Activated CD8-positive, alpha-beta memory T cell treated with anti-CD3 and anti-CD28 coated beads for 36 hours (primary cell): ENCODE data around the gene KRT84. TPM values are rescaled to one million over a fixed set of nuclear protein-coding genes. Genes with fewer than 3 reads are reported as not detected.
"Not testable (repeated sequence)": the region's sequence is repeated elsewhere in the genome, so short reads cannot be mapped to it uniquely, and the experiment has no call there.

Source experiments
- CTCF ChIA-PET: fragments of 350-600 bp; sonication (Branson Sonifier 250); formaldehyde crosslinking; loops from one replicate; lab custom pipeline; 2021; ENCODE audit warnings: antibody characterized with exemption; lab: Charles Lee
- POLR2A ChIA-PET: fragments of 350-600 bp; sonication (Branson Sonifier 250); formaldehyde crosslinking; loops from one replicate; lab custom pipeline; 2021; ENCODE audit warnings: antibody characterized with exemption; lab: Charles Lee
- total RNA-seq, 2 experiments: library from RNA; stranded (reverse); gene quantifications; one replicate each; pipeline ENCODE4 v1.2.3, GENCODE V29; 2021

KRT84 gene
- total RNA-seq, 2 experiments from 2014 or later, result not detected

DNA sequence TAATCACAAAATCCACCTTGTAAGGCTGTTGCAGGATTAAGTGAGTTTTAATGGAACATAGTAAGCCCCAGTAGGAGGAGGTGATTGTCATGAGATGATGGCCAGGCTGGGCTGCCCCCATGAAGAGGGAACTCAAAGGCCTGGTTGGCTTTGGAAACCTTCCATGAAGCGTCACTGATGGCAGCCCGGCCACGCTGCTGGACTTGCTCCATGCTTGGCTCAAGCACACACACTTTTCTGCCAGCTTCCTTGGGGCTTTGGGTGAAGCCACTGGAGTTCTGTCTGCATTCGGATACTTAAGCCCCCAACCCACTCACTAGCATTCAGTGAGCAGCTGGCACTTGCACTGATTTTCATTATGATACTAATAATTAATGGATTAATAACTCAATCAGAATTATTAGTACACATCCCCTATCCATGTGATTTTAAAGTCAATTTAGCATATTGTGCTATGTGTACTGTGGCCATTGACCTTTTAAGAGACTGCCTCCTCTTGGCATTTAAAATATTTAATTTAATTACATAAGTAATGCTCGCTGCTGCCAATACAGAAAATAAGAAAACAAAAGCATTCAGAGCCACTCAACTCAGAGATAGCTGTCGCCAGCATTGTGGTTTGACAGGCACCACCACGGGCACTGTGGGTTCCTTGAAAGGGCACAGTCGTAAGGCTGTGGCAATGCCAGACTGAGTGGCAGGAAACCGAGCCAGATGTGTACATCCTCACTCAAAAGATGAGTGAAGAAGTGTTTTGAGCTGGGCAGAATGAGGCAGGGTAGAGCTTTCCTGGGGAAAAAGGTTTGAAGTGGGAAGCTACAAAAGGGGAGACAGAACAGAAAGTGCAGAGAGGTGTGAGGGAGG is 34.0 kb downstream of the KRT84 start:
- CTCF ChIA-PET, result interaction anchor here (0.6 to 1.0 kb wide), 2 partner anchors 519 to 570 kb away, joined by 3 to 4 read pairs; no protein-coding TSS in a partner anchor
- POLR2A ChIA-PET, result no interaction called here

DNA sequence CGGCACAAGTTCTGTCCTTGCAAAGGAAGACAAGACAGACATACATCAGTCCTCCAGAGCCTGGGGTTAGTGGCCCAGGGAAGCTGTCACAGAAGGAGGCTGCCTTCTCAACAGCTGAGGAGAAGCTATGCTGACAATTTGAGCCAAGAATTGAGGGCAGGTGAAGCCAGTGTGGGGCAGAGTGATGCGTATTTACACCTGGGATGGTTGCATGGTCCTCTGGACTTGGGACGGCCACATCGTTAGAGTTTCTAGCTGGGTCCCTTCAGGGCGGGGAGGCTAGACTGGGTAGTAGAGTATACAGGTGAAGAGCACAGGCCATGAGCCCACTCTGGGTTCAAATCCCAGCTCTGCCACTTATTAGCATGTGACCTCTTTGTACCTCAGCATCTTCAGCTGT is 34.7 kb downstream of the KRT84 start:
- POLR2A ChIA-PET, result no interaction called here
- CTCF ChIA-PET, result no interaction called here

DNA sequence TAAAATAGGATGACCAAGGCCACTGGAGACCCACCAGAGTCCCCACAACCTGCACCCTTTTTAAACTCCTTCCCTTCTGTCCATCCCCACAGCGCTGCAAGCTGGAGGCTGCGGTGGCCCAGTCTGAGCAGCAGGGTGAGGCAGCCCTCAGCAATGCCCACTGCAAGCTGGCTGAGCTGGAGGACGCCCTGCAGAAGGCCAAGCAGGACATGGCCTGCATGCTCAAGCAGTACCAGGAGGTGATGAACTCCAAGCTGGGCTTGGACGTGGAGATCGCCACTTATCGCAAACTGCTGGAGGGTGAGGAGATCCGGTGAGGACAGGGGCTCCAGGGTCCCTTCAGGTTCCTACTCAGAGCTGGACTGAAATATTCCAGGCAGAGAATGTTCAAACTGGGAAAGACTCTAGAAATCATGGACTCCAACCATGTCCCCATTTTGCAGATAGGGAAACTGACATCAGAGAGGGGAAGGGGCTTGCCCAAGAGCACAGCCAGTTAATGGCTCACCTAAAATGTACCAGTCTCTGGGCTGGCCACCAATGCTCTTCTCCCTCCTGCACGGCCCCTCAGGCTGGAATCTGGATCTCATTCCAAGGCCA is 35.3 kb downstream of the KRT84 start:
- ChIA-PET POLR2A (no interaction called here), CTCF (no interaction called here)

GRCh38 chr12:52349196-52349595 is 36.3 kb downstream of the KRT84 start:
- POLR2A ChIA-PET, result no interaction called here
- CTCF ChIA-PET, result no interaction called here

GRCh38 chr12:52347551-52348510 is 37.6 kb downstream of the KRT84 start:
- CTCF ChIA-PET, result no interaction called here
- POLR2A ChIA-PET, result no interaction called here

- ChIA-PET POLR2A (no interaction called here), CTCF (no interaction called here)
Measured at GRCh38 chr12:52347016-52347415, 38.4 kb downstream of the KRT84 start.

- ChIA-PET CTCF (no interaction called here), POLR2A (no interaction called here)
Measured at GRCh38 chr12:52346593-52346992, 38.9 kb downstream of the KRT84 start.

DNA sequence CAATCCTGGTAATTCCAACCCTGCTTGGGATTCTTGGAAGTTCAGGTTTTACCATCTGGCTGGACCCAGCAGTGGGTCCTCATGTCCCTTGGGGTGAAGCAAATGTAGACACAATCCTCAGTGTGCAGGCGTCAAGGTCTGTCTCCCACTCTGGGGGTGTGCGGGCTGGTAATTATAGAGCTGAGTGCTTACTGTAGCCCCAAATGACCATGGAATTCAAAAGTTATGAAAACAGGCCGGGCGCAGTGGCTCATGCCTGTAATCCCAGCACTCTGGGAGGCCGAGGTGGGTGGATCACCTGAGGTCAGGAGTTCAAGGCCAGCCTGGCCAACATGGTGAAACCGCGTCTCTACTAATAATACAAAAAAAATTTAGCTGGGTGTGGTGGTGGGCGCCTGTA is 40.4 kb downstream of the KRT84 start:
- CTCF ChIA-PET, result interaction anchor here (1.2 kb wide), 1 partner anchor 10 kb away, joined by 3 read pairs; no protein-coding TSS in a partner anchor
- POLR2A ChIA-PET, result not testable (repeated sequence)

DNA sequence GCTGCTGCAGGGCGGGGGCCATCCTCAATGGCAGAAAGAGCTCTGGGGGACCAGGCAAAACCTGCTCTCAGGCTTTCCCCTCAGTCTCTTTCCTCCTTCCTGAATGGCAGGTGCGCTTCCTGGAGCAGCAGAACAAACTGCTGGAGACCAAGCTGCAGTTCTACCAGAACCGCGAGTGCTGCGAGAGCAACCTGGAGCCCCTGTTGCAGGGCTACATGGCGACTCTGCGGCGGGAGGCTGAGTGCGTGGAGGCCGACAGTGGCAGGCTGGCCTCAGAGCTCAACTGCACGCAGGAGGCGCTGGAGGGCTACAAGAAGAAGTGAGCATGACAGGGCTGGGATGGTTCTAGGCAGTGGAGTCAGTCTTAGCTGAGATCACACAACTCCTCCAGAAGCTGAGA is 41.3 kb downstream of the KRT84 start:
- CTCF ChIA-PET, result no interaction called here
- POLR2A ChIA-PET, result no interaction called here

DNA sequence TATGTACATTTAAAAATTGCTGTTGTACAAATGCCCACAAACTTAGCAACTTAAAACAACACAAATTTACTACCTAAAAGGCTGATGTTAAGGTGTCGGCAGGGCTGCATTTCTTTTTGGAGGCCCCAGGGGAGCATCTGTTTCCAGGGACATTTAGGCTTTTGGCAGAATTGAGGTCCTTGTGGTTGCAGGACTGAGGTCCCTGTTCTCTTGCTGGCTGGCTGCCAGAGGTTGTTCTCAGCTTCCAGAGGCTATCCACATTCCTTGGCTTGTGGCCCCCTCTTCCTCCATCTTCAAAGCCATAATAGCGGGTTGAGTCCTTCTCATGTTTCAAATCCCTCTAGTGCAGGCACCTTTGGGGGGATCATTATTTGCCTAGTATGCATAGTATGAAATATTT is 41.9 kb downstream of the KRT84 start:
- POLR2A ChIA-PET, result no interaction called here
- CTCF ChIA-PET, result no interaction called here

DNA sequence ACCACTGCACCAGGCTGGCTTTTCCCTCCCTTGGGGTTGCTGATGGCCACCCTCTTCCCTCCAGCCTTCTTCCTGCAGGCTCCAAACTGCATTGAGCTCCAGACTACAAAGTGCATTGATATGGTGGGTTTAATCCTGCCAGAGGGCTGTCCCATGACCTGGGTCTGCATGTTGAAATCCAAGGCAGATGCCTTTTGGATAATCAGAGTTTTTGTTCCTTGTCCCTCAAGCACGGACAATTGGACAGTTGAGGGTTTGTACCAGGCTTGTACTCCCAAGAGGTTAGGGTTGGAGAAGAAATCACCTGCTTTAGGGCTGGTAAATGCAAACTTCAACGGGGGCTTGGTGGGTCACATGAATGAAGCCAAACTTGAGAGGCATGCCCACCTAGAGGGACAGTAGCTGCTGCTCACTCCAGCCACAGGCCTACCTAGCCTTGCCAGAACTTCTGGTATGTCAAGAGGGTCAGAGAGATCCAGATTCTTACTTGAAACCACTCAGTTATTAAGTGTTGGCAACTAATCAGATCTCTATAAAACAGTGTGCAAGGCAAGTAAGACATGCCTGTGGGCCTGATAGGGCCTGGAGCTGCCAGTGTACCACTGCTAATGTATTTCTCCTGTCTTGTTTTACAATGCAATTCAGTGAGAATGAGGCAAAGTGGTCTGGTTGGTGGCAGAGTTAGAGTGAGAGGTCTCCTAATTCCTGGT is 42.5 kb downstream of the KRT84 start:
- POLR2A ChIA-PET, result no interaction called here
- CTCF ChIA-PET, result no interaction called here

GRCh38 chr12:52341066-52341580 is 44.3 kb downstream of the KRT84 start:
- CTCF ChIA-PET, result interaction anchor here (1.5 kb wide), 1 partner anchor 14 kb away, joined by 3 read pairs; no protein-coding TSS in a partner anchor
- POLR2A ChIA-PET, result no interaction called here

GRCh38 chr12:52338241-52338960 is 47.1 kb downstream of the KRT84 start:
- CTCF ChIA-PET, result no interaction called here

GRCh38 chr12:52337054-52337453 is 48.4 kb downstream of the KRT84 start:
- POLR2A ChIA-PET, result no interaction called here

More at GRCh38 chr12:52338241-52338960, 47.1 kb downstream of the KRT84 start:
- POLR2A ChIA-PET, result no interaction called here

GRCh38 chr12:52336641-52337040 is 48.8 kb downstream of the KRT84 start:
- CTCF ChIA-PET, result no interaction called here
- POLR2A ChIA-PET, result no interaction called here

More at GRCh38 chr12:52337054-52337453, 48.4 kb downstream of the KRT84 start:
- CTCF ChIA-PET, result no interaction called here

- ChIA-PET CTCF (no interaction called here), POLR2A (interaction anchor here (0.5 kb wide), 1 partner anchor 1443 kb away, joined by 4 read pairs; no protein-coding TSS in a partner anchor)
Measured at GRCh38 chr12:52335598-52336262, 49.7 kb downstream of the KRT84 start.

GRCh38 chr12:52334185-52334584 is 51.3 kb downstream of the KRT84 start:
- ChIA-PET CTCF (no interaction called here), POLR2A (no interaction called here)
